Thoracic aorta (tissue), 2 donors: ENCODE results near the gene MAN2B2. TPM values are rescaled to one million over a fixed set of nuclear protein-coding genes. Genes with fewer than 3 reads are reported as not detected.

Experiments
- ATAC-seq: fragments of 150-250 bp; one replicate; pipeline ENCODE4 v1.8.0; 2017; ENCODE audit warnings: low read depth; ENCODE audit not compliant: insufficient number of reproducible peaks, low FRiP score
- DNase-seq: peaks from one replicate; pipeline ENCODE4 v3.0.0-alpha.2; 2020; ENCODE audit warnings: low spot score
- H3K27ac ChIP-seq, 2 donors: fragments of 200-600 bp; sonication (generic); 1 replicate in 1 of 2; 2 replicates in 1 of 2; pipeline ENCODE4 v1.5.1; 2016; ENCODE audit warnings: mild to moderate bottlenecking in 2 of 2, moderate library complexity in 2 of 2
- H3K27me3 ChIP-seq: fragments of 200-600 bp; sonication (generic); replicated peaks from 2 replicates; pipeline ENCODE4 v1.6.0; 2016; ENCODE audit warnings: mild to moderate bottlenecking; ENCODE audit not compliant: insufficient read depth
- H3K36me3 ChIP-seq: fragments of 200-600 bp; sonication (generic); one replicate; pipeline ENCODE4 v1.5.1; 2016
- H3K4me1 ChIP-seq, 2 donors: fragments of 200-600 bp; sonication (generic); 1 replicate in 1 of 2; 2 replicates in 1 of 2; pipeline versions ENCODE4 v1.5.1 to v1.6.0; 2016; ENCODE audit warnings: low read depth in 2 of 2, mild to moderate bottlenecking in 1 of 2; ENCODE audit not compliant: control insufficient read depth in 1 of 2
- H3K4me3 ChIP-seq: fragments of 200-600 bp; sonication (generic); 2 replicates; pipeline ENCODE4 v1.5.1; 2016; ENCODE audit warnings: mild to moderate bottlenecking
- H3K9me3 ChIP-seq: fragments of 200-600 bp; sonication (generic); 2 replicates; pipeline ENCODE4 v1.5.1; 2016
- total RNA-seq, 2 donors: library from RNA; depleted of rRNA; stranded (reverse); fragments of >200 nt; gene quantifications; one replicate each; pipeline versions ENCODE4 v1.1.0 to v1.2.3, GENCODE V29; 2016
- TF ChIP-seq, protein P1 (sequence below): fragments of 200-600 bp; sonication (generic); IDR thresholded peaks from one replicate; pipeline ENCODE4 v1.5.1; 2019; ENCODE audit warnings: antibody characterized with exemption

MAN2B2 gene
- total RNA-seq, 2 donors from 2014 or later = 77.1 to 94.1 TPM

DNA sequence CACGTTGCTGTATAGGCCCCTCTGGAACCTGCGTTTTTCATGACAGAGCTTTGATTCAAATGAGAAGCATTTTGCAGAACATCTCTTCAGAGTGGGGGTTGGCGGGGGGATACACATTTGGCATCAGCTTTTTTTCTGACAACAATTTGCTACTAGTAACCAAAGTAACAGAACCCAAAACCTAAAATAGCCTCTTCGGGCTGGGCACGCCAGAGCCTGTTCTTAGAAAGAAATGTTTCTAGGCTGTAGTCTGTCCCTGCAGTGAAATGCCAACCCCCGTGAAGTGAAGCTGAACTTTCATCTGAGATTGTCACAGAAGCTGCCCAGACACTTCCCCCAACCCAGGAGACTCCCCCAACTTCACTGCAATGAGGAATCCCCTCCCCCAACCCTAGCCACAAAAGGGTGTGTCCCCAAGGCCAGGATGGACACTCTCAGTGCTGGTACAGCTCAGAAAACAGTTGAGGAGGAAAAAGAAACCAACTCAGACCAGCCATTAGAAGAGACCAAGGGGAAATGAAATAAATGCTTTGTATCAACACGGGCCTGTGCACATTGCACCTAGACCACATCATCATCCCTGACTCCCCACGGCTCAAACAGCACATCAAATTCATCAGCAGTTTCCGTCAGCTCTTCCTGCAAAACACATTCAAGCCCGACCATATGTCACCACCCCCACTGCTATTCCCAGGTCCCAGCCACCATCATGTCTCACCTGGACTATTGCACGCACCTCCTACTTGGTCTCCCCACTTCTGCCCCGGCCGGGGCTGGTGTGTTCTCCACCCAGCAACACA, 8.4 kb upstream of the MAN2B2 start:
- TF ChIP-seq, protein P1, sequence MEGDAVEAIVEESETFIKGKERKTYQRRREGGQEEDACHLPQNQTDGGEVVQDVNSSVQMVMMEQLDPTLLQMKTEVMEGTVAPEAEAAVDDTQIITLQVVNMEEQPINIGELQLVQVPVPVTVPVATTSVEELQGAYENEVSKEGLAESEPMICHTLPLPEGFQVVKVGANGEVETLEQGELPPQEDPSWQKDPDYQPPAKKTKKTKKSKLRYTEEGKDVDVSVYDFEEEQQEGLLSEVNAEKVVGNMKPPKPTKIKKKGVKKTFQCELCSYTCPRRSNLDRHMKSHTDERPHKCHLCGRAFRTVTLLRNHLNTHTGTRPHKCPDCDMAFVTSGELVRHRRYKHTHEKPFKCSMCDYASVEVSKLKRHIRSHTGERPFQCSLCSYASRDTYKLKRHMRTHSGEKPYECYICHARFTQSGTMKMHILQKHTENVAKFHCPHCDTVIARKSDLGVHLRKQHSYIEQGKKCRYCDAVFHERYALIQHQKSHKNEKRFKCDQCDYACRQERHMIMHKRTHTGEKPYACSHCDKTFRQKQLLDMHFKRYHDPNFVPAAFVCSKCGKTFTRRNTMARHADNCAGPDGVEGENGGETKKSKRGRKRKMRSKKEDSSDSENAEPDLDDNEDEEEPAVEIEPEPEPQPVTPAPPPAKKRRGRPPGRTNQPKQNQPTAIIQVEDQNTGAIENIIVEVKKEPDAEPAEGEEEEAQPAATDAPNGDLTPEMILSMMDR = no peak
- DNase-seq = no peak
- Histone ChIP-seq H3K36me3 (no peaks in the 10 kb centered on the region), H3K27me3 (peaks cover 10% of the 10 kb centered on the region), H3K4me3 (no peak overlapping the region), H3K4me1 (peaks cover 5 to 16% of the 10 kb centered on the region in 2 donors), H3K9me3 (no peaks in the 10 kb centered on the region), H3K27ac (no peak overlapping the region)
- ATAC-seq = no peak

DNA sequence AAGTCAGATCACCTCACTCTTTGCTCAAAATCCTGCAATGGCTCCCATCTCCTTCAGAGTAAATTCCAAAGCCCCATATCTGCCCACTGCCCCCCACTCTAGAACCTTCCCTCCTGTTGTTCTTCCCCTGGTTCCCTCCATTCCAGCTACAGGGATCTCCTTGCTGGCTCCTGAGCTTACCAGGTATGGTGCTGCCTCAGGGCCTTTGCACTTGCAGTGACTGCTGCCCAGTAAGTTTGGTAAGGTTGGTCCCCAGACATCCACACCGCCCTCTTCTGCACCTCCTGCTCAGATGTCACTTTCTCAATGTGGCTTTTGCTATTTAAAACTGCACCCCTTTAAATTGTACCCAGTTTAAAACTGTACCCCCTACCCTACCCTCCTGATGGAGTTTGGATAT, 7.8 kb upstream of the MAN2B2 start:
- TF ChIP-seq, protein P1 = no peak
- Histone ChIP-seq H3K4me3 (no peak overlapping the region), H3K27me3 (peaks cover 10% of the 10 kb centered on the region), H3K27ac (no peak overlapping the region), H3K4me1 (peaks cover 5 to 16% of the 10 kb centered on the region in 2 donors), H3K9me3 (no peaks in the 10 kb centered on the region), H3K36me3 (no peaks in the 10 kb centered on the region)
- no peak for DNase-seq
- no peak for ATAC-seq

DNA sequence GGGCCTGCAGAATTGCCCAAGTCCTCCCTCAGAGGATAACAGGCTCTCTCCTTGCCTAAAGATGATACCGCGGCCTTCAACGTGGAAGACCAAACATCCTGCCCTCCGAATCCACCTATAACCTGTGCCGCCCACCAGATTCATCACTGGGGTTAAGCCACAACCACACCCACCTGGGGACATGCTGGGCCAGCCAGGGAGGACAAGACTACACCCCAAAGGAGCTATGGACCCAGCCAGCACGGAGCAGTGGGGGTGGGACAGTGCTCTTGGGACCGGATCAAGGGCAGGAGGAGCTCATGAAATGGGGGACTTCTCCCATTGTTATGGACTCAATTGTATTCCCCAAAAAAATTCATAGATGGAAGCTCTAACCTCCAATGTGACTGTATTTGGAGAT, 6.8 kb upstream of the MAN2B2 start:
- H3K27ac ChIP-seq = no peak overlapping the region
- no peaks in the 10 kb centered on the region for H3K36me3 ChIP-seq
- ATAC-seq (no peak), DNase-seq (no peak)
- H3K4me3 ChIP-seq = no peak overlapping the region
- TF ChIP-seq, protein P1 = no peak
- no peaks in the 10 kb centered on the region for H3K9me3 ChIP-seq
- peaks cover 2 to 10% of the 10 kb centered on the region in 2 donors for H3K4me1 ChIP-seq
- peaks cover 10% of the 10 kb centered on the region for H3K27me3 ChIP-seq

DNA sequence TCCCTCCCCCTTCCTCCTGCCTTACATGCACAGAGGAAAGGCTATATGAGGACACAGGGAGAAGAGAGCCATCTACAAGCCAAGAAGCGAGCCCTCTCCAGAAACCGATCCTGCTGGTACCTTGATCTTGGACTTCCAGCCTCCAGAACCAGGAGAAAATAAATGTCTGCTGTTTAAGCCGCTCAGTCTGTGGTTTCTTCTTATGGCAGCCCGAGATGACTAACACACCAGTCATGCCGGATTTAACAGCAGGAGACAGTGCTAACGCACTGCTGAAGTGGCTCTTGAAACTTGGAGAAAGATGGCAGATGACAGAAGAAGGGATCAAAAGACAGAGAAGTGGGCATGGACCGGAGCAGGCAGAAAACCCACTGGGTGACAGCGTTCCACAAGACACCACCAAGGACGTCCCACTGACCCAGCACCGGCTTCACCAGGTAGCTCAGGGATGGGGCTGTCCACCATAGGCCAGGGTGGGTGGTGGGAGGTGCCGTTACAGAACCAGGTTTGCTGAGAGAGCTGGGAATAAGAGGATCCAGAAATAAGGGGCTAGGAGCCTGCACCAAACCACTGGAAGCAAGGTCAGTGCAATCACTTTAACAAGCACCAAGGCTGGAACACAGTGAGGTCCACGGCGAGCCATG, 6.2 kb upstream of the MAN2B2 start:
- Histone ChIP-seq H3K27me3 (peaks cover 10% of the 10 kb centered on the region), H3K4me1 (peaks cover 0 to 7% of the 10 kb centered on the region in 2 donors), H3K9me3 (no peaks in the 10 kb centered on the region), H3K27ac (no peak overlapping the region), H3K36me3 (no peaks in the 10 kb centered on the region), H3K4me3 (no peak overlapping the region)
- ATAC-seq (no peak), DNase-seq (no peak)
- TF ChIP-seq, protein P1 = no peak

DNA sequence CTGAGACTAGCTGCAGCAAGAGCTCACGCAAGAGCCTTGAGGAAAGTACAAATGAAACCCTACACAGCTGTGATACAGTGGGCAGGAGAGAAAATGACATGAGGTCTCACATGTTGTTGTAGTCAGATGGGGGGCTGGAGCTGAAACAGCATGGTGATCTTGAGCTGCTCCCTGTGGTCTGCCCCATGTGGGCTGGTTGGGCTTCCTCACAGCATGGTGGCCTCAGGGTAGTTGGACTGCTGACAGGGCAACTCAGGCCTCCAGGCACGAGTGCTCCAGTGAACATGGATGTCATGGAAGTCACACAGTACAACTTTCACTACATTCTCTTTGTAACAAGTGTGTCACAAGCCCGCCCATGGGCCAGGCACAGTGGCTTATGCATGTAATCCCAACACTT, 3.4 kb upstream of the MAN2B2 start:
- Histone ChIP-seq H3K27ac (no peak overlapping the region), H3K27me3 (no peaks in the 10 kb centered on the region), H3K9me3 (no peaks in the 10 kb centered on the region), H3K4me1 (peaks cover 10 to 18% of the 10 kb centered on the region in 2 donors), H3K4me3 (no peak overlapping the region), H3K36me3 (no peaks in the 10 kb centered on the region)
- no peak for DNase-seq
- TF ChIP-seq, protein P1 = no peak
- no peak for ATAC-seq
